ENCODE measurements around the gene KDSR.

DNA sequence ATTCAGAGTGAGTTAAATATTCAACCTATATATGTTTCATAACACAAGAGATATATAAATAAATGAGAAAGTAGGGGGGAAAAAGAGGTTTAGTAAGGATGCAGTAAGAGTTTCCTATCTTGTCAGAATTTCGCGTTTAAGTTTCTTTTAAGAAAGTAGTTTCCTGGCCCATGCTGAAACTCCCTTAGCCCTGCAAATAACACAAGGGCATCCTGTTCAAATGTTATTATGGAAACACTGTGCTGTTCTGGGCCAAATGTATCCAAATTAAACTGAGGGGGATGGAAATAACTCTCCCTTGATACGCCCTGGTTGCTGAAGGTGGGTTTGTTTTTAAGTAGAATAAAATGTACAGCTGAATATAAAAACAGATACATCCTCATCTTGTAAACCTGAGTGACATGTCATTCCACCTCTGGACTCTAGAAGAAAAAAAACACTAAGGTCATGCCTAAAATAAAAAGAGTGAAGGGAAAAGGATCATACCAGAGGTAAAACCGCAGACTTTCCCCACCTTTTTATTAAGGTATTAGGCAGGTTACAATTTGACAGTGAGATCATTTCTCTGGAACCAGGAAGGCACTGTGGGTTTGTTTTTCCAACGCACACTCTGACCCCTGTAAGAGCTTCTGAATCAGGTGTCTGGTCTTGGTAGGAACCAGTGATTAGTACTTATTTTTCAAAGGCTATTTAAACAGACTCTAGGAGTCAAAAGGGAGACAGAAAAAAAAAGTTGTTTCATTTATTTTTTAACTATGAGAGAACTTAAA, 64.2 kb downstream of the KDSR start:
- TF ChIP-seq, protein P1, sequence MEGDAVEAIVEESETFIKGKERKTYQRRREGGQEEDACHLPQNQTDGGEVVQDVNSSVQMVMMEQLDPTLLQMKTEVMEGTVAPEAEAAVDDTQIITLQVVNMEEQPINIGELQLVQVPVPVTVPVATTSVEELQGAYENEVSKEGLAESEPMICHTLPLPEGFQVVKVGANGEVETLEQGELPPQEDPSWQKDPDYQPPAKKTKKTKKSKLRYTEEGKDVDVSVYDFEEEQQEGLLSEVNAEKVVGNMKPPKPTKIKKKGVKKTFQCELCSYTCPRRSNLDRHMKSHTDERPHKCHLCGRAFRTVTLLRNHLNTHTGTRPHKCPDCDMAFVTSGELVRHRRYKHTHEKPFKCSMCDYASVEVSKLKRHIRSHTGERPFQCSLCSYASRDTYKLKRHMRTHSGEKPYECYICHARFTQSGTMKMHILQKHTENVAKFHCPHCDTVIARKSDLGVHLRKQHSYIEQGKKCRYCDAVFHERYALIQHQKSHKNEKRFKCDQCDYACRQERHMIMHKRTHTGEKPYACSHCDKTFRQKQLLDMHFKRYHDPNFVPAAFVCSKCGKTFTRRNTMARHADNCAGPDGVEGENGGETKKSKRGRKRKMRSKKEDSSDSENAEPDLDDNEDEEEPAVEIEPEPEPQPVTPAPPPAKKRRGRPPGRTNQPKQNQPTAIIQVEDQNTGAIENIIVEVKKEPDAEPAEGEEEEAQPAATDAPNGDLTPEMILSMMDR (IDR thresholded peaks at IDR 0.05) = no peak
- no peak for TF ChIP-seq POLR2A (IDR thresholded peaks at IDR 0.05)

All from body of pancreas (tissue), 4 donors.